CD4-positive, alpha-beta T cell (primary cell): ENCODE data around the gene OBP2B. TPM values are rescaled to one million over a fixed set of nuclear protein-coding genes. Genes with fewer than 3 reads are reported as not detected.
"Not testable (repeated sequence)": the region's sequence is repeated elsewhere in the genome, so short reads cannot be mapped to it uniquely, and the experiment has no call there.

ENCODE experiments used
- ATAC-seq: fragments of 200-7000 bp; cut with Tn5 transposase; one replicate; pipeline ENCODE4 v1.10.0; 2022; ENCODE audit warnings: mild to moderate bottlenecking; ENCODE audit not compliant: poor library complexity
- CTCF ChIA-PET: fragments of 350-600 bp; sonication (Branson Sonifier 250); formaldehyde crosslinking; loops from one replicate; lab custom pipeline; 2021; ENCODE audit warnings: antibody characterized with exemption, inconsistent platforms; lab: Charles Lee
- POLR2A ChIA-PET: fragments of 350-600 bp; sonication (Branson Sonifier 250); formaldehyde crosslinking; loops from one replicate; lab custom pipeline; 2021; ENCODE audit warnings: antibody characterized with exemption, inconsistent platforms; lab: Charles Lee
- DNase-seq, 14 experiments: peaks; one replicate each; pipeline ENCODE4 v3.0.0-alpha.2; 2013 to 2020; ENCODE audit warnings: mixed read lengths in 2 of 14
- H3K27ac ChIP-seq, 2 donors: one replicate each; pipeline versions ENCODE4 v1.5.1 to v1.7.0; 2013; ENCODE audit warnings: low read length in 2 of 2, low read depth in 1 of 2, mild to moderate bottlenecking in 1 of 2
- H3K27me3 ChIP-seq, 2 experiments: 1 replicate in 1 of 2; 2 replicates in 1 of 2; pipeline versions ENCODE4 v1.6.1 to v1.7.0; 2013; ENCODE audit warnings: low read length in 2 of 2, control low read depth in 1 of 2, mild to moderate bottlenecking in 1 of 2, moderate library complexity in 1 of 2; ENCODE audit not compliant: insufficient read depth in 2 of 2, control insufficient read depth in 1 of 2
- H3K36me3 ChIP-seq: one replicate; pipeline ENCODE4 v1.6.1; 2013; ENCODE audit warnings: low read length, control low read depth; ENCODE audit not compliant: insufficient read depth
- H3K4me1 ChIP-seq: one replicate; pipeline ENCODE4 v1.6.1; 2013; ENCODE audit warnings: low read length, control low read depth; ENCODE audit not compliant: insufficient read depth
- H3K4me3 ChIP-seq: one replicate; pipeline ENCODE4 v1.5.1; 2013; ENCODE audit warnings: mild to moderate bottlenecking, low read length, moderate library complexity
- H3K9me3 ChIP-seq, 2 experiments: 1 replicate in 1 of 2; 2 replicates in 1 of 2; pipeline versions ENCODE4 v1.6.1 to v1.7.0; 2013; ENCODE audit warnings: low read length in 2 of 2, mild to moderate bottlenecking in 2 of 2, control low read depth in 1 of 2, moderate library complexity in 1 of 2; ENCODE audit not compliant: control insufficient read depth in 1 of 2, insufficient read depth in 1 of 2
- H3K27ac Mint-ChIP-seq: one replicate; pipeline ENCODE4 v1.8.0; 2020; ENCODE audit warnings: mixed read lengths
- H3K27me3 Mint-ChIP-seq: one replicate; pipeline ENCODE4 v1.8.0; 2021; ENCODE audit warnings: mixed read lengths
- H3K36me3 Mint-ChIP-seq: one replicate; pipeline ENCODE4 v1.8.0; 2021; ENCODE audit warnings: low read depth, mixed read lengths
- H3K4me1 Mint-ChIP-seq: one replicate; pipeline ENCODE4 v1.8.0; 2021; ENCODE audit warnings: low read depth, mixed read lengths
- H3K4me3 Mint-ChIP-seq: one replicate; pipeline ENCODE4 v1.8.0; 2020; ENCODE audit warnings: mild to moderate bottlenecking, mixed read lengths
- H3K9me3 Mint-ChIP-seq: one replicate; pipeline ENCODE4 v1.8.0; 2020; ENCODE audit warnings: mixed read lengths
- CTCF ChIP-seq: fragments of 200-600 bp; IDR thresholded peaks from one replicate; pipeline ENCODE4 v1.8.0; 2022; ENCODE audit warnings: antibody characterized with exemption, mild to moderate bottlenecking
- intact Hi-C, 2 experiments: fragments of 100-400 bp; cut with DNase I in 1 of 2; cut with micrococcal nuclease in 1 of 2; formaldehyde crosslinking; loops; one replicate each; pipeline versions ENCODE4 v1.15.1 to v1.9.0; 2023 to 2025; cut with DNase I, micrococcal nuclease
- total RNA-seq, 174 experiments: library from RNA in 2 of 174; stranded (reverse) in 2 of 174; gene quantifications; one replicate each; pipeline ENCODE4 v1.2.3 and lab custom pipeline; 2021 to 2026

Gene OBP2B
- total RNA-seq, 2 experiments from 2014 or later: not detected

- Histone ChIP-seq H3K4me1 (no peaks in the 10 kb centered on the region), H3K27ac (no peak overlapping the region), H3K9me3 (no peaks in the 10 kb centered on the region), H3K4me3 (no peak overlapping the region), H3K36me3 (no peaks in the 10 kb centered on the region), H3K27me3 (no peaks in the 10 kb centered on the region)
- Mint-ChIP-seq H3K27me3 (no peaks in the 10 kb centered on the region), H3K36me3 (no peaks in the 10 kb centered on the region), H3K9me3 (no peaks in the 10 kb centered on the region), H3K4me1 (no peaks in the 10 kb centered on the region), H3K27ac (no peak overlapping the region), H3K4me3 (no peak overlapping the region)
- CTCF ChIA-PET: no interaction called here
- no peak for TF ChIP-seq CTCF
- POLR2A ChIA-PET: no interaction called here
- intact Hi-C loops: no loop called here
- ATAC-seq (no peak), DNase-seq (no peak)
Measured at GRCh38 chr9:133171161-133171961, 37.7 kb downstream of the OBP2B start.

GRCh38 chr9:133170716-133171115 is 38.3 kb downstream of the OBP2B start:
- no peak overlapping the region for H3K27ac ChIP-seq
- no peaks in the 10 kb centered on the region for H3K9me3 ChIP-seq
- no peaks in the 10 kb centered on the region for H3K4me1 ChIP-seq
- Mint-ChIP-seq H3K36me3 (no peaks in the 10 kb centered on the region), H3K4me1 (no peaks in the 10 kb centered on the region), H3K27me3 (no peaks in the 10 kb centered on the region), H3K27ac (no peak overlapping the region), H3K9me3 (no peaks in the 10 kb centered on the region), H3K4me3 (no peak overlapping the region)
- no peaks in the 10 kb centered on the region for H3K36me3 ChIP-seq
- no peak for TF ChIP-seq CTCF
- intact Hi-C loops: no loop called here
- ATAC-seq (no peak), DNase-seq (no peak)
- no peaks in the 10 kb centered on the region for H3K27me3 ChIP-seq
- POLR2A ChIA-PET: no interaction called here
- H3K4me3 ChIP-seq: no peak overlapping the region
- CTCF ChIA-PET: no interaction called here

GRCh38 chr9:133169687-133170086 is 39.4 kb downstream of the OBP2B start:
- intact Hi-C loops, ATAC-seq, H3K27me3 ChIP-seq, H3K27me3 Mint-ChIP-seq, H3K9me3 Mint-ChIP-seq, H3K27ac ChIP-seq, H3K4me1 ChIP-seq, H3K36me3 ChIP-seq, H3K27ac Mint-ChIP-seq, H3K9me3 ChIP-seq, H3K4me3 ChIP-seq, H3K4me3 Mint-ChIP-seq, H3K36me3 Mint-ChIP-seq, DNase-seq, H3K4me1 Mint-ChIP-seq, CTCF ChIA-PET, POLR2A ChIA-PET: not testable (repeated sequence)

GRCh38 chr9:133169102-133169501 is 39.9 kb downstream of the OBP2B start:
- H3K4me1 Mint-ChIP-seq: peaks cover under 1% of the 10 kb centered on the region
- intact Hi-C loops: no loop called here
- no peaks in the 10 kb centered on the region for H3K9me3 Mint-ChIP-seq
- H3K4me3 ChIP-seq: no peak overlapping the region
- no peaks in the 10 kb centered on the region for H3K36me3 ChIP-seq
- H3K27ac Mint-ChIP-seq: no peak overlapping the region
- no peaks in the 10 kb centered on the region for H3K27me3 ChIP-seq
- ChIA-PET POLR2A (no interaction called here), CTCF (no interaction called here)
- H3K4me1 ChIP-seq: peaks cover 3% of the 10 kb centered on the region
- no peaks in the 10 kb centered on the region for H3K36me3 Mint-ChIP-seq
- H3K27ac ChIP-seq: no peak overlapping the region
- DNase-seq: no peak
- no peak overlapping the region for H3K4me3 Mint-ChIP-seq
- ATAC-seq: no peak
- TF ChIP-seq CTCF: no peak
- H3K27me3 Mint-ChIP-seq: no peaks in the 10 kb centered on the region
- H3K9me3 ChIP-seq: no peaks in the 10 kb centered on the region
